Fibroblast of the conjunctiva (primary cell): ENCODE results near the gene IFT80.

Experiments used
- DNase-seq: peaks from one replicate; pipeline ENCODE4 v3.0.0-alpha.2; 2010; ENCODE audit warnings: low read depth

The IFT80 gene

GRCh38 chr3:160399125-160400029 lies at the start of gene IFT80, which contains the start of gene SMC4:
Gene IFT80, minus strand, starts transcription at chr3:160399225. Its CDS starts 14,625 bp downstream, at chr3:160384600.
Gene SMC4, plus strand, starts transcription at chr3:160399650. Its CDS starts 1,177 bp downstream, at chr3:160400827.
- DNase-seq, result peak; percentile 93

GRCh38 chr3:160447544-160447943 lies 48.5 kb upstream of the IFT80 start:
- DNase-seq, result no peak

- no peak for DNase-seq
Observed at GRCh38 chr3:160446522-160447056, 47.6 kb upstream of the IFT80 start.

- no peak for DNase-seq
Observed at GRCh38 chr3:160445854-160446253, 46.8 kb upstream of the IFT80 start.

GRCh38 chr3:160444411-160444810 lies 45.4 kb upstream of the IFT80 start:
- DNase-seq, result no peak

- no peak for DNase-seq
Observed at GRCh38 chr3:160440687-160441086, 41.7 kb upstream of the IFT80 start.

GRCh38 chr3:160437083-160437455 lies 38.0 kb upstream of the IFT80 start:
- no peak for DNase-seq

- no peak for DNase-seq
Observed at GRCh38 chr3:160435747-160436146, 36.7 kb upstream of the IFT80 start.

- DNase-seq, result no peak
Observed at GRCh38 chr3:160435095-160435494, 36.1 kb upstream of the IFT80 start.

GRCh38 chr3:160434071-160434470 lies 35.0 kb upstream of the IFT80 start:
- DNase-seq, result no peak

- no peak for DNase-seq
Observed at GRCh38 chr3:160427832-160428424, 28.9 kb upstream of the IFT80 start.

- DNase-seq, result no peak
Observed at GRCh38 chr3:160417311-160417710, 18.3 kb upstream of the IFT80 start.

- peak; percentile 83 for DNase-seq
Observed at GRCh38 chr3:160413613-160414248, 14.7 kb upstream of the IFT80 start.

- DNase-seq, result no peak
Observed at GRCh38 chr3:160412477-160412876, 13.5 kb upstream of the IFT80 start.

GRCh38 chr3:160409812-160410610 lies 11.0 kb upstream of the IFT80 start:
- DNase-seq, result no peak

- DNase-seq, result no peak
Observed at GRCh38 chr3:160403796-160404470, 4.9 kb upstream of the IFT80 start.

- DNase-seq, result no peak
Observed at GRCh38 chr3:160403028-160403545, 4.1 kb upstream of the IFT80 start.

- DNase-seq, result no peak
Observed at GRCh38 chr3:160402221-160403027, 3.4 kb upstream of the IFT80 start.

GRCh38 chr3:160401291-160402095 lies 2.5 kb upstream of the IFT80 start:
- peak; percentile 33 for DNase-seq
